ENCODE data around the gene TRPM8. TPM values are rescaled to one million over a fixed set of nuclear protein-coding genes. Genes with fewer than 3 reads are reported as not detected.

Gene TRPM8
- total and polyA plus RNA-seq, 2 of the 13 experiments (the other 11 are each of a cell fraction or from before 2014, with no cell fraction given), result 0.12 TPM; not detected in 1

- no peak for TF ChIP-seq IKZF4 (CRISPR knock-in tag; IDR thresholded peaks at IDR 0.05; ENCODE audit: borderline replicate concordance, low read depth, not compliant biosample characterization)
- 0 out of 2 replicates have a peak, but pooled peaks have one; percentile 31 for TF ChIP-seq ZNF468 (CRISPR knock-in tag; IDR thresholded peaks at IDR 0.05)
- TF ChIP-seq GPN1 (CRISPR knock-in tag; IDR thresholded peaks at IDR 0.05; ENCODE audit: borderline replicate concordance), result no peak
- no peak for TF ChIP-seq ATRX (CRISPR knock-in tag; IDR thresholded peaks at IDR 0.05; ENCODE audit: borderline replicate concordance)
- no peak for TF ChIP-seq ZNF678 (CRISPR knock-in tag; IDR thresholded peaks at IDR 0.05)
- no peak for TF ChIP-seq HNRNPH1 (optimal IDR thresholded peaks at IDR 0.05; ENCODE audit: low read depth, low read length)
- TF ChIP-seq TRIM22 (IDR thresholded peaks at IDR 0.05), result no peak
- TF ChIP-seq ZNF124 (CRISPR knock-in tag; IDR thresholded peaks at IDR 0.05), result no peak
- no peak for TF ChIP-seq E2F2 (CRISPR knock-in tag; IDR thresholded peaks at IDR 0.05; ENCODE audit: borderline replicate concordance)
- no peak for TF ChIP-seq CAMTA2 (CRISPR knock-in tag; IDR thresholded peaks at IDR 0.05; ENCODE audit: borderline replicate concordance)
- TF ChIP-seq UBTF (CRISPR knock-in tag; IDR thresholded peaks at IDR 0.05), result no peak
- no peak for TF ChIP-seq MEIS1 (CRISPR knock-in tag; IDR thresholded peaks at IDR 0.05; ENCODE audit: borderline replicate concordance)
- no peak for TF ChIP-seq CBX5 (CRISPR knock-in tag; IDR thresholded peaks at IDR 0.05; ENCODE audit: borderline replicate concordance)
- TF ChIP-seq ATAD3A (CRISPR knock-in tag; IDR thresholded peaks at IDR 0.05), result no peak
- TF ChIP-seq ZBTB14 (CRISPR knock-in tag; IDR thresholded peaks at IDR 0.05), result no peak
- TF ChIP-seq TEF (CRISPR knock-in tag; IDR thresholded peaks at IDR 0.05), result peak; percentile 70; the same call in 1 of the 2 replicates
- TF ChIP-seq SCMH1 (CRISPR knock-in tag; IDR thresholded peaks at IDR 0.05; ENCODE audit: borderline replicate concordance), result no peak
- TF ChIP-seq BCL3 (CRISPR knock-in tag; IDR thresholded peaks at IDR 0.05), result 0 out of 2 replicates have a peak, but pooled peaks have one; percentile 20
- no peak for TF ChIP-seq MATR3 (CRISPR knock-in tag; IDR thresholded peaks at IDR 0.05)
- TF ChIP-seq KAT2B (IDR thresholded peaks at IDR 0.05; ENCODE audit: borderline replicate concordance, low read depth, low read length), result no peak
- no peak for TF ChIP-seq NONO (IDR thresholded peaks at IDR 0.05)
- no peak for TF ChIP-seq NONO (CRISPR knock-in tag; conservative IDR thresholded peaks at IDR 0.05)
Observed at GRCh38 chr2:233912691-233913423, 4.3 kb upstream of the TRPM8 start (continued).
